HFFc6 (cell line): ENCODE measurements around the gene CTF1. TPM values are rescaled to one million over a fixed set of nuclear protein-coding genes. Genes with fewer than 3 reads are reported as not detected.
A peak's percentile ranks its signal among the peaks of the same experiment; 100 is the strongest.

Experiments used
- DNase-seq: peaks from one replicate; pipeline ENCODE4 v3.0.0-alpha.2; 2018
- H3K27ac Mint-ChIP-seq: 2 replicates; pipeline ENCODE4 v1.8.0; 2020; ENCODE audit warnings: mild to moderate bottlenecking, mixed read lengths
- H3K27me3 Mint-ChIP-seq: 2 replicates; pipeline ENCODE4 v1.8.0; 2021; ENCODE audit warnings: mild to moderate bottlenecking, moderate library complexity, mixed read lengths; ENCODE audit not compliant: insufficient read depth
- H3K36me3 Mint-ChIP-seq: 2 replicates; pipeline ENCODE4 v1.8.0; 2021; ENCODE audit warnings: low read depth, mixed read lengths
- H3K4me1 Mint-ChIP-seq: 2 replicates; pipeline ENCODE4 v1.8.0; 2020; ENCODE audit warnings: low read depth, mixed read lengths
- H3K4me3 Mint-ChIP-seq: 2 replicates; pipeline ENCODE4 v1.8.0; 2020; ENCODE audit warnings: mild to moderate bottlenecking, moderate library complexity, mixed read lengths
- H3K9me3 Mint-ChIP-seq: 2 replicates; pipeline ENCODE4 v1.8.0; 2020; ENCODE audit warnings: mild to moderate bottlenecking, mixed read lengths
- CTCF ChIP-seq: fragments of 200-600 bp; sonication (generic); IDR thresholded peaks from 2 replicates; pipeline ENCODE4 v1.5.0; 2021; ENCODE audit warnings: antibody characterized with exemption, mild to moderate bottlenecking
- total RNA-seq, 6 experiments: library from RNA; stranded (reverse); fragmentation: NEBNext Ultra II Directional; extraction: Animal tissue kit (Norgen Biotek cat#: 25700); gene quantifications; 2 replicates in 1 of 6; 3 replicates in 5 of 6; pipeline ENCODE4 v1.2.3, GENCODE V29; 2021

The CTF1 gene
- total RNA-seq, 6 experiments from 2014 or later = 12.0 to 16.3 (median 14.0) TPM

GRCh38 chr16:30874244-30874820, 22.1 kb upstream of the CTF1 start:
- H3K4me3 Mint-ChIP-seq = peak overlapping the region; percentile 87
- peaks cover 28% of the 10 kb centered on the region for H3K4me1 Mint-ChIP-seq
- H3K27ac Mint-ChIP-seq = peak overlapping the region; percentile 97
- no peak for TF ChIP-seq CTCF
- H3K27me3 Mint-ChIP-seq = peaks cover 2% of the 10 kb centered on the region; the same call in 1 of the 2 replicates
- H3K36me3 Mint-ChIP-seq = peaks cover 12% of the 10 kb centered on the region; the same call in 1 of the 2 replicates
- no peak for DNase-seq
- no peaks in the 10 kb centered on the region for H3K9me3 Mint-ChIP-seq

- Mint-ChIP-seq H3K4me1 (peaks cover 28% of the 10 kb centered on the region), H3K36me3 (peaks cover 12% of the 10 kb centered on the region; the same call in 1 of the 2 replicates), H3K27me3 (peaks cover 2% of the 10 kb centered on the region; the same call in 1 of the 2 replicates), H3K27ac (peak overlapping the region; percentile 97), H3K9me3 (no peaks in the 10 kb centered on the region), H3K4me3 (peak overlapping the region; percentile 87)
- DNase-seq = peak; percentile 81
- TF ChIP-seq CTCF = no peak
These were observed 21.3 kb upstream of the CTF1 start for GRCh38 chr16:30874821-30875717.

GRCh38 chr16:30875871-30876801, 20.3 kb upstream of the CTF1 start:
- Mint-ChIP-seq H3K9me3 (no peaks in the 10 kb centered on the region), H3K27ac (peak overlapping the region; percentile 97), H3K4me1 (peaks cover 28% of the 10 kb centered on the region), H3K4me3 (peak overlapping the region; percentile 87), H3K36me3 (peaks cover 12% of the 10 kb centered on the region; the same call in 1 of the 2 replicates), H3K27me3 (peaks cover 2% of the 10 kb centered on the region; the same call in 1 of the 2 replicates)
- no peak for DNase-seq
- TF ChIP-seq CTCF = no peak

GRCh38 chr16:30876867-30877266, 19.5 kb upstream of the CTF1 start:
- peaks cover 12% of the 10 kb centered on the region; the same call in 1 of the 2 replicates for H3K36me3 Mint-ChIP-seq
- peaks cover 28% of the 10 kb centered on the region for H3K4me1 Mint-ChIP-seq
- H3K4me3 Mint-ChIP-seq = peak overlapping the region; percentile 87
- peak; percentile 21; the same call in 1 of the 2 replicates for TF ChIP-seq CTCF
- peaks cover 2% of the 10 kb centered on the region; the same call in 1 of the 2 replicates for H3K27me3 Mint-ChIP-seq
- H3K27ac Mint-ChIP-seq = peak overlapping the region; percentile 97
- no peak for DNase-seq
- H3K9me3 Mint-ChIP-seq = no peaks in the 10 kb centered on the region
